BE2C (cell line): ENCODE measurements around the gene LRFN3.

Experiments used
- DNase-seq: peaks from one replicate; pipeline ENCODE4 v3.0.0-alpha.2; 2020
- H3K27me3 ChIP-seq: fragments of 250-450 bp; sonication (Bioruptor Pico); 2 replicates; pipeline ENCODE4 v1.5.1; 2020; ENCODE audit warnings: mild to moderate bottlenecking
- H3K36me3 ChIP-seq: fragments of 250-450 bp; sonication (Bioruptor Pico); 2 replicates; pipeline ENCODE4 v1.5.1; 2020; ENCODE audit warnings: mild to moderate bottlenecking
- H3K4me1 ChIP-seq: fragments of 250-450 bp; sonication (Bioruptor Pico); 2 replicates; pipeline ENCODE4 v1.5.1; 2020
- H3K4me3 ChIP-seq: 2 replicates; pipeline ENCODE4 v1.5.1; 2011; ENCODE audit warnings: low read depth, low read length
- H3K9me3 ChIP-seq: fragments of 250-450 bp; sonication (Bioruptor Pico); 2 replicates; pipeline ENCODE4 v1.5.1; 2020
- TF ChIP-seq, protein P1 (sequence below): IDR thresholded peaks from 2 replicates; pipeline ENCODE4 v1.5.1; 2012; ENCODE audit warnings: mild to moderate bottlenecking, low read depth, low read length

Gene LRFN3

DNA sequence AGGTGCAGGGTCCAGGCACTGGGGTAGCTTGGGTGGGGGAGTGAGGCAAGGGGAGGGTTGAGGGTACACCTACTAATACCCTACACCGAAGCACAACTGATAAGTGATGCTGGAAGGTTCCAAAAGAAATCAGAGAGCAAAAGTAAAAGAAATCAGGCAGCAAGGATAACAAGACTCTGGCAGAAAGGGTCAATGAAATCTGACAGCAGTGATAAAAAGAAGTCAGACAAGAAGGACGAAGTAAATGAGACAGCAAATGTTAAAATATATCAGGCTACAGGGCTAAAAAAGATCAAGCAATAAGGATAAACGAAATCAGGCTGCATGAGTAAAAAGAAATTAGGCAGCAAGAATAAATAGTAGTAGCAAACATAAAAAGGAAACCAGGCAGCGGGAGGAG lies 4.7 kb downstream of the LRFN3 start:
- H3K36me3 ChIP-seq, result no peaks in the 10 kb centered on the region; the same call in 1 of the 2 replicates
- no peaks in the 10 kb centered on the region for H3K4me1 ChIP-seq
- H3K9me3 ChIP-seq, result no peaks in the 10 kb centered on the region
- H3K27me3 ChIP-seq, result no peaks in the 10 kb centered on the region
- no peak for DNase-seq
- no peak overlapping the region for H3K4me3 ChIP-seq
- TF ChIP-seq, protein P1, sequence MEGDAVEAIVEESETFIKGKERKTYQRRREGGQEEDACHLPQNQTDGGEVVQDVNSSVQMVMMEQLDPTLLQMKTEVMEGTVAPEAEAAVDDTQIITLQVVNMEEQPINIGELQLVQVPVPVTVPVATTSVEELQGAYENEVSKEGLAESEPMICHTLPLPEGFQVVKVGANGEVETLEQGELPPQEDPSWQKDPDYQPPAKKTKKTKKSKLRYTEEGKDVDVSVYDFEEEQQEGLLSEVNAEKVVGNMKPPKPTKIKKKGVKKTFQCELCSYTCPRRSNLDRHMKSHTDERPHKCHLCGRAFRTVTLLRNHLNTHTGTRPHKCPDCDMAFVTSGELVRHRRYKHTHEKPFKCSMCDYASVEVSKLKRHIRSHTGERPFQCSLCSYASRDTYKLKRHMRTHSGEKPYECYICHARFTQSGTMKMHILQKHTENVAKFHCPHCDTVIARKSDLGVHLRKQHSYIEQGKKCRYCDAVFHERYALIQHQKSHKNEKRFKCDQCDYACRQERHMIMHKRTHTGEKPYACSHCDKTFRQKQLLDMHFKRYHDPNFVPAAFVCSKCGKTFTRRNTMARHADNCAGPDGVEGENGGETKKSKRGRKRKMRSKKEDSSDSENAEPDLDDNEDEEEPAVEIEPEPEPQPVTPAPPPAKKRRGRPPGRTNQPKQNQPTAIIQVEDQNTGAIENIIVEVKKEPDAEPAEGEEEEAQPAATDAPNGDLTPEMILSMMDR, result no peak

DNA sequence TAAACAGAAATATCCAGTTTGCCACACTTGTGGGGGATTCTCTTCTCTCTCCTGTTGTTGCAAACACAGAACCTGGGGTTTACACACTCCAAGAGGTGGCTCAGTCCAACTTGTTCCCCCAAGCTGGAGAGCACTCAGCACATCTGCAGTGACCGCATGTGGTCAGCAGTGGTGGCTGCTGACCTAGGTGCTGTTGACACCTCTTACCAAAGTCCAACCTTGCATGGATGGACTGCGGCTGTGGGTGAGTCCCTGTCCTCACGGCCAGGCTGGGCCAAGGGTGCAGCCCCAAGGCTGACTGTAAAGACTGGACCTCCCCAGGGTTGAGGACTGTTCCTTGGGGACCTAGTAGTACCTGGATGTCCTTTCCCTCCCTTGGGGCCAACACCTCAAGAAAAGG lies 6.1 kb downstream of the LRFN3 start:
- TF ChIP-seq, protein P1, result no peak
- Histone ChIP-seq H3K4me1 (no peaks in the 10 kb centered on the region), H3K9me3 (no peaks in the 10 kb centered on the region), H3K27me3 (no peaks in the 10 kb centered on the region), H3K4me3 (no peak overlapping the region), H3K36me3 (no peaks in the 10 kb centered on the region; the same call in 1 of the 2 replicates)
- DNase-seq, result no peak

DNA sequence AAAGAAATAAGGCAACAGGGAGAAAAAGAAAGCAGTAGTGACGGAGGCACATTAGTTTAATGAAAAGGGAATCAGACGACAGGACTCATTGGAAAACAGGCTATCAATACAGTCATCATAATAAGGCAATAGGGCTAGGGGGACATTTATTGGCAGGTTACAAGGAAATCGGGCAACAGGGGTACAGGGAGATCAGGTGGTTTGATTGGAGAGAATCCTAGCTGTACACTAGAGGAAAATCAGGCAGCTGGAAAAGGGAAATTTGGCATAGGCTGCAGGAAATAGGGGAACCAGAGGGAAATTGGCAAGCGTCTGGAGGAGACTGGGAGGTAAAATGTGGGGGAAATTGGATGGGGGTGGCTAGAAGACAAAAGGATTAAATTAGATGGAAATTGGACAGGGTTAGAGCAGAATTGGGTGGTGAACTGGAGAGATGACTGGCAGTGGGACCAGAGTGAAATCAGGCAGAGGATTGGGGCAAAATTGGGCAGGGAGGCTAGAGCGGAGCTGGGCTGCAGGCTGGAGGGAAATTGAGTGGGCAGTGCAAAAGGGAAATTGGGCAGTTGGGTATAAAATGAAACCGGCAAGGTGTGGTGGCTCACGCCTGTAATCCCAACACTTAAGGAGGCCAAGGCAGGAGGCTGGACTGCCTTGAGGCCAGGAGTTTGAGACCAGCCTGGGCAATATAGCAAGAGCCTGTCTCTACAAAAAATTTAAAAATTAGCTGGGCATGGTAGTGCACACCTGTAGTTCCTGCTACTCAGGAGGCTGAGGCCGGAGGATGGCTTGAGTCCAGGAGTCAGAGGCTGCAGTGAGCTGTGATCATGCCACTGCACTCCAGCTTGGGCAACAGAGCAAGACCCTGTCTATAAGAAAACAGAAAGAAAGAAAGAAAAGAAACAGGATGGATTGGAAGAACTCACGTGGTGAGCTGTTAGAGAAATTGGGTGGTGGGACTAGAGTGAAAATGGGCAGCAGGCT lies 7.4 kb downstream of the LRFN3 start:
- H3K9me3 ChIP-seq, result no peaks in the 10 kb centered on the region
- H3K27me3 ChIP-seq, result no peaks in the 10 kb centered on the region
- no peaks in the 10 kb centered on the region; the same call in 1 of the 2 replicates for H3K36me3 ChIP-seq
- H3K4me3 ChIP-seq, result no peak overlapping the region
- DNase-seq, result no peak
- TF ChIP-seq, protein P1, result no peak
- no peaks in the 10 kb centered on the region for H3K4me1 ChIP-seq

DNA sequence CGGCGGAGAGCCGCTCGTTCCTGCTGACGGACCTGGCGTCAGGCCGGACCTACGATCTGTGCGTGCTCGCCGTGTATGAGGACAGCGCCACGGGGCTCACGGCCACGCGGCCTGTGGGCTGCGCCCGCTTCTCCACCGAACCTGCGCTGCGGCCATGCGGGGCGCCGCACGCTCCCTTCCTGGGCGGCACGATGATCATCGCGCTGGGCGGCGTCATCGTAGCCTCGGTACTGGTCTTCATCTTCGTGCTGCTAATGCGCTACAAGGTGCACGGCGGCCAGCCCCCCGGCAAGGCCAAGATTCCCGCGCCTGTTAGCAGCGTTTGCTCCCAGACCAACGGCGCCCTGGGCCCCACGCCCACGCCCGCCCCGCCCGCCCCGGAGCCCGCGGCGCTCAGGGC lies 8.4 kb downstream of the LRFN3 start:
- Histone ChIP-seq H3K27me3 (no peaks in the 10 kb centered on the region), H3K4me3 (no peak overlapping the region), H3K36me3 (no peaks in the 10 kb centered on the region; the same call in 1 of the 2 replicates), H3K9me3 (no peaks in the 10 kb centered on the region), H3K4me1 (no peaks in the 10 kb centered on the region)
- DNase-seq, result no peak
- TF ChIP-seq, protein P1, result no peak

DNA sequence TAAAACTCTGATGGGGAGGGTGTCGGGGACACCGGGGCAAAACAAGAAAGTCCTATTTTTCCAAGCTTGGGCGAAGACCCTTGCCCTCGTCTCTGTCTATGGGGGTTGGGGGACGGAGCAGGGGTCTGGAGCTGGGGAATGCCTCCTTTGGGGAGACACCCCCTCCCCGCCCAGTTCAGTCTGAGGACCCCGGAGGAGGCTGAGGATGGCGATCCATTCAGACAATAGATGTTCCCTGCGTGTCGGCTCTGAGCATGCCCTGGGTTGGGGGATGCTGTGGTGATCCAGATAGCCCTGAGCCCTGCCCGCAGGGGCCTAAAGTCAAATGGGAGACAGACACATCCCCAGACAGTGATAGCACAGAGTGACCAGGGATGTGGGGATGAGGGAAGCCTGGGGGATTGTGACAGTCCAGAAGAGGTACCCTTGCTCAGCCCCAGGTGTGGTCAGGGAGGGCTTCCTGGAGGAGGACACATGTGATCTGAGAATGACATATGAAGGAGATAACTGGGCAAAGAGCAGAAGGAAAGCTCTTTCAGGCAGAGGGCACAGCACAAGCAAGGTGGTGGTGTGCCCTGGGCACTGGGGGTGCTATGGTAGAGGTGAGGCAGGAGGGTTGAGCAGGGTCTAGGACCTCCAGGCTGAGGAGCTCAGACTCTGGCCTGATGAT lies 9.1 kb downstream of the LRFN3 start:
- H3K4me3 ChIP-seq, result no peak overlapping the region
- no peak for DNase-seq
- no peaks in the 10 kb centered on the region; the same call in 1 of the 2 replicates for H3K36me3 ChIP-seq
- H3K27me3 ChIP-seq, result no peaks in the 10 kb centered on the region
- H3K9me3 ChIP-seq, result no peaks in the 10 kb centered on the region
- no peaks in the 10 kb centered on the region for H3K4me1 ChIP-seq
- TF ChIP-seq, protein P1, result no peak
